Raji (cell line): ENCODE measurements around the gene PLA2G4E.

Experiments
- POLR2A ChIP-seq: IDR thresholded peaks from 2 replicates; pipeline ENCODE4 v1.6.1; 2011; ENCODE audit warnings: low read depth, low read length, control low read depth; ENCODE audit not compliant: insufficient read depth

Gene PLA2G4E

DNA sequence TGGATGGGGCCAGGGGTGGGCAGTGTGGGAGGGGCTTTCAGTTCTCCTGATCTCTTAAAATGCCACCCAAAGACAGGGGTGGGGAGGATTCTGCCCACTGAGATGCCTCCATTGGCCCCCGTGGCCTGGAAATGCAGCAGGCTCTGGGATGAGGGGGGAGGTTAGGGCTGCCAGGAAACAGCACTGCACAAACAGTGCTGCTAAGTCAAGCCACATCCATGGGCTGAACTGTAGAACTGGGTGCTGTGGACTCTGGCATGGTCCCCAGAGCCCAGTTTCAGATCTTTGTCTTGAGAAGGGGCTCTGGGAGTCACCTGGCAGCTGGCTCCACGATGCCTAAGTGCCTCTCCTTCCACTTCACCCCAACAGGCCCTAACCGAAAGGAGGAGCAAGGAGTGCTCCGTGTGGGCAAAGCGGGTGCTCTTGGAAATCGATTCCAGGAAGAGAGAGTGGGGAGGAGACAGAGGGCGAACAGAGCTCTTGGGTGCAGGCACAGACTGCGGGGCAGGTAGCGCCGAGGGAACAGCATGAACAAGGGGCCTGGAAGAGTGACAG is 7.8 kb downstream of the PLA2G4E start:
- TF ChIP-seq POLR2A: no peak

- no peak for TF ChIP-seq POLR2A
Measured at GRCh38 chr15:42012241-42012640, 8.6 kb downstream of the PLA2G4E start.

DNA sequence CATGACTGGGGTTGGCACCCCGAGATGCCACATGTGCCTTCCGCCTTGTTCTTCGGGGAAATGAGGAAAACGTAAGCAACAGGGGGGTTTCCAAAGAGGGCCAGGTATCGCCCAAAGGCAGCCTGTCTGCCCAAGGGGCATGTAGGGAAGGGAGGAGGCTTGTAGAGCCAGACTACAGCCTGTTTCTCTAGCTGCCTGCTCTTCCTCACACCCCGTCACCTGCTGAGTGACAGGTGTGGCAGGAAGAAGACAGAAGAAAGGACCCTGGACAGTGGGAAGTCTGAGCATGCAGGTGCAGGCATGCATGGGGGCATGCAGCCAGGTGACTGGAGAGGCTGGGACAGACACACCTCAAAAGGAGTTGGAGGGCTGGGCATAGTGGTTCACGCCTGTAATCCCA is 9.8 kb downstream of the PLA2G4E start:
- no peak for TF ChIP-seq POLR2A

DNA sequence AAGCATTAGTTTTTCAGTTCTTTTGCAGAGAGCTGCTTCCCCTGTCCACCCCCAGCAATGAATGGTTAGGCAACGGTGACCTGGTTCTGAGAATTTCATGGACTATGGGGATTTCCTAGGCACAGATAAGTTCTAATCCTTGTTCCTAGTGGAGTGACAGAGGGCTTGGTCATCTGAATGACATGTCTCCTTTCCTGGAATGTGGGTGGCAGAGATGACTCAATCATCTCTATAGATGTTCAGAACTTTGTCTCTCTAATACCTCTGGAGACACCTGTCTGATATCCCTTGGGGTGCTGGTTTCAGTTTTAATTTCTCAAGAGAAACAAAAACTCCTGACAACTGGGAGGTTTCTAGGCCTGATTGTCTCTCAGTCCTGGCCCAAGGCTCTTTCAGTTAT is 10.4 kb downstream of the PLA2G4E start:
- no peak for TF ChIP-seq POLR2A

DNA sequence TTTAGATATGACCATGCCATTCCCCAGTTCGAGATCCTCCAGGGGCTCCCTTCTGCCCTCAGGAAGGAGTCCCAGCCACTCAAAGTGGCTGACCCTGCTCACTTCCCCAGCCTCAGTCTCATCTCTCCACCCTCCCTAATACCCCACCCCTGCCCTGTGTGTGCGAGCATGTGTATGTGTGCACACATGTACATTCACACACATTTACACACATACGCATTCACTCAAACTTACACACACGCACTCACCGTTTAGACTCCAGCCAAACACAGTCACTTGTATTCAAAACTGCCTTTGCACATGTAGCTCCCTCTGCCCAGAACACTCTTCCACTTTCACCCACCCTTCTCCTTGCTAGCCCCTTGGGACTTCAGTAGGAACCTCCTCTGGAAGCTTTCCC is 11.4 kb downstream of the PLA2G4E start:
- TF ChIP-seq POLR2A: no peak

GRCh38 chr15:42009022-42009421 is 11.8 kb downstream of the PLA2G4E start:
- no peak for TF ChIP-seq POLR2A

DNA sequence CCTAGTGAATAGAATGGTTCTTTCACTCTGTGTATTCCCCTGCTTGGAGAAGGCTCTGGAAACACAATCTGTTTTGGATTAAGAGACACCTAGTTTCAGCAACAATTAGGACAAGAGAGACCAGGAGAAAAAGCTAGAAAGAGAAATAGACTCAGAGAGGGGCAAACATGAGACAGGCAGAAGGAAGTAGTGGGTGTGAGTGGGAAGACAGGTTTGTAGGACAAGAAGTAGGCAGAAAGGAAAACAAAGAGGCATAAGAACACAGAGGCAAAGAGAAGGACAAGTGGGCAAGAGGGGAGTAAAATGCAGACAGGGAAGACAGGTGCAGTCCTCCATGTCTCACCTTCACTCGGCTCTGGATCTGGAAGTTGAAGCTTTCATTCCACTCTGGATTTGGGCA is 13.5 kb downstream of the PLA2G4E start:
- TF ChIP-seq POLR2A: no peak

DNA sequence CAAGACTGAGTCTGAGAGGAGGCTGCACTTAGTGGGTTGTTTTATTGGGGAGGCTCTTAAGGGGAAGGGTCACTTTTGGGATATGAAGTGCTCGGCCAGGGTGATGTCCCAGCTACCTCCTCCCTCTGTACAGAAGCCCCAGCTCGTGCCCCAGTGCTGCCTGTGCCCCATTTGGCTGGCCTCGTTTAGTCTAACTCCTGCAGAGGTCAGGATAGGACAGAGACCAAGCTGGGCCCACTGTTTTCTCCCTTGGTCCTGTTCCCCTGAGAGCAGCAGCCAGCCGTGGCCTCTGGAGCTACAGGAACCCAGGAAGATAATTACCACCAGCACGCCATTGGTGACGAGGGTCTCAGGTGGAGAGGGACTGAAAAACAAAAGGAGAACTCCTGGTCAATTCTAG is 18.5 kb downstream of the PLA2G4E start:
- no peak for TF ChIP-seq POLR2A

GRCh38 chr15:42001236-42001635 is 19.6 kb downstream of the PLA2G4E start:
- no peak for TF ChIP-seq POLR2A

DNA sequence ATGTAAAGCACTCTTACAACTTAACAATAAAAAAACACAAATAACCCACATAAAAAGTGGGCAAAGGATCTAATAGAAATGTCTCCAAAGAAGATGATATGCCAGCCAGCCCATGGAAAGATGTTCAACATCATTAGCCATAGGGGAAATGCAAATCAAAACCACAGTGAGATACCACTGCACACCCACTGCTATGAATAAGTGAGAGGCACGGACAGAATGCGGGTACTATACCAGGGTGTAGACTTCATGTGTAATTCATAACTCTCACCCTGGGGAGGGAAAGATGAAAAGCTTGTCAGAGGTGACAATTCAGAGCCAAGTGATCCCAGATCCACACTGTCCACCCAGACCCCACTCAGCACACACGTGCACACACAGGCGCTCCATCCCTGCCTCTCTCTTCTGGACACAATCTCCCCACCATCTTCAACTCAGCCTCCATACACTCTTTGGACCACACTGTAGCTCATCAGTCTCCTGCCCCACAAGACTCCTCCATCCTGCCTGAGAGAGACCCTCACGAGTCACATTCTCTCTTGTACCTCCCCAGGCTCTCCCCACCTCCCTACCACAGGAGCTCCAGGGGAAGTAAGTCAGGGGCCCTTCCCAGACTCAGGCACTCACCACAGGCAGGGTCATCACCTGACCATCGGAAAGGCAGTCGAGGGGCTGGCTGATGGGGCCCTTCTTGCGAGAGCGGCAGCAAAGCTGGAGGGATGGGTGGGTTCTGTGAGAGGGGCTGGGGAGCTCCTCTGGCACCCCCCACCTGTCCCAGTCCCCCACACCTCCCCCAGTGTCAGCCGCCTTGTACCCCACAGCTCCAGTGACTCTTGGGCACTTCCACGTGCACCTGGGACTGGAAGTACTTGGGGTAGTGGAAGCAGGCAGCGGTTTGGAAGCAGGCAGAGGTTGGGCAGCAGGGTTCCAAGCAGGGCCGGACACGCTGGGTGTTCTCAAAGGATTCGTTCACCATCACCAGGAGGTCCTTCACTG is 21.3 kb downstream of the PLA2G4E start:
- TF ChIP-seq POLR2A: no peak

DNA sequence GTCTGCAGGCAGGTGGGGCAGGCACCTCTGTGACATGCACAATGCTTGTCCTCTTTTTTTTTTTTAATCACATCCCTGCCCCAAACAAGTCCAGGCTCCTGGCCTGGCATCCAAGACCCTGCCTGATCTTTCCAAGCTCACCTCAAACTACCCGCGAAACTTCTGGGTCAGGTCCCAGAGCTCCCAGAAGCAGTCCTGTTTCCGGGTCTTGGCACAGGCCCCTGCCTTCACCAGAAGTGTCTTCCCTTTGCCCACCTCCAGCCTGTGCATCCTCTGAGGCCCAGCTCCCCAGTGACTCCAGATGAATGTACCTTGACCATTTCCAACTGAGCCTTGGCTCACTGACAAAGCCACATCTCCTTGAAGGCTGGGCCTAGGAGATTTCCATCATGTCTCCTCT is 23.0 kb downstream of the PLA2G4E start:
- no peak for TF ChIP-seq POLR2A

GRCh38 chr15:41996921-41997592 is 23.8 kb downstream of the PLA2G4E start:
- no peak for TF ChIP-seq POLR2A

GRCh38 chr15:41996376-41996775 is 24.5 kb downstream of the PLA2G4E start:
- no peak for TF ChIP-seq POLR2A

DNA sequence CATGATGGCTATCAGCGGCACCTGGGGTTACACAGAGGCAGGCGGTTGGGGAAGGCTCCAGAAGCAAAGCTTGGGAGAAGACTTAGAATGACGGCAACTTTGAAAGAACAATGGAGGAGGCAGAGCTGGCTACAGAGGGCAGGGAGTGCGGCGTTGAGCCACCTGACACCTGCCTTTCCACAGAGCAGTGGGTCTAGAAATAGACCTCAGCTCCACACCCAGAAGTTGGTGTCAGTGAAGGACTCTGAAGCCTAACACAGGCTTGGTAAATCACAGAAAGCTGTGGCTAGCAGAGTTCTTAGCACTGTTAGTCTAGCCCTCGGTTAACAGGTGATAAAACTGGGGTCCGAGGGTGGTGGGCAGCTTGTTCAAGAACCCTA is 25.4 kb downstream of the PLA2G4E start:
- no peak for TF ChIP-seq POLR2A

DNA sequence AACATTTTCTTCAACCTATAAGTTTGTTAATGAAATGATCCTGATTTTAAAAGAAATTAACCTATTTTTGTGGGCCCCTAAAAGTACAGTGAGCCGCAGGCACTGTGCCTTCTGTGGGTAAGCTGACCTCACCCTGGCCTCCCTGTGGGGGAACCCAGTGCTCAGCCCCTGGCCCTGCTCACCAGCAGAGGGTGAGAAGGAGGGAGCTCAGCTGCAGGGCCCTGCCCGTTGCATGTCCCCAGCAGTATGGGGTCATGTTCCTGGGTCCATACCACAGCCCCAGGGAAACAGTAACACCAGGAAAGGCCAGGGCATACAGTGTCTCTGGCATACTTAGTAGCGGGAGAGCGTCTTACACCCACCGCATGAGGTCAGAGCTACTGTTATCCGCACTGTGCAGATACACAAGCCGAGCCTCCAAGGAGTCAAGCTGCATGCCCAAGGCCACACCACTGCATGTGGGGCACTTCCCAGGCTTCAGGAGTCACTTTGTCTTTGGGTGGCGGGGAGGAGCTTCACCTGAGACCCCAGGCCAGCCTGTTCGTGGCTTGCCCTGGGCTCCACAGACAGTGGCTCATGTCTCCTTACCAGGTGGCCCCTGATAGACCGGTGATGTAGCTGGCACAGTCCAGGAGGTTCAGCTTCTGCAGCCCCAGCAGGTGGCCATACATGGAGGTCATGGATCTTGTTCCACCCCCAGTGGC is 25.9 kb downstream of the PLA2G4E start:
- TF ChIP-seq POLR2A: no peak
